Stomach (tissue), 4 donors: ENCODE data around the gene KRTAP4-12.

Source experiments
- EP300 ChIP-seq: sonication (generic); formaldehyde crosslinking; IDR thresholded peaks from one replicate; pipeline ENCODE4 v1.6.1; 2017; ENCODE audit warnings: antibody characterized with exemption
- POLR2AphosphoS5 ChIP-seq, 3 donors: sonication (generic); formaldehyde crosslinking; IDR thresholded peaks; one replicate each; pipeline ENCODE4 v1.6.1; 2016; ENCODE audit warnings: antibody characterized with exemption in 3 of 3
- TF ChIP-seq, protein P1 (sequence below), 7 experiments: fragments of 450-650 bp in 4 of 7; fragments of 200-600 bp in 3 of 7; sonication (generic) in 3 of 7; IDR thresholded peaks; one replicate each; pipeline ENCODE4 v1.5.1; 2016 to 2019; ENCODE audit warnings: antibody characterized with exemption in 7 of 7, control low read depth in 2 of 7, mild to moderate bottlenecking in 1 of 7

DNA sequence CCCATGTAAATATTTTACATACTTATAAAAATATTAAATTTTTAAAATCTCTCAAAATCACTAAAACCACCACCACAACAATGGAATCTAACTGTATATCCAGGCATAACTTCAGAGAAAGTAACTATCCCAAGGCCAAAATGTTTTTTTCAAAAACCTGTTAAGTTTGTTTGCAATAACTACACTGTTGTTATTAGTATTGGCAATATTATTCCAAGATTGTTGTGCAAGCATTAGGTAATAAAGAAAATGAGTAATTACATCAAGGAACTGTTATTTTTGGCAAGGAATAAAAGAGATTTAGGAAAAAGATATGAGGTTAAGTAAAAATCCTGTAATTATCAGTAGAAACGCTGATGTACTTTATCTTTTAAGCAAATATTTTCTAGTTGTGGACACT is 3.4 kb upstream of the KRTAP4-12 start:
- TF ChIP-seq, protein P1, sequence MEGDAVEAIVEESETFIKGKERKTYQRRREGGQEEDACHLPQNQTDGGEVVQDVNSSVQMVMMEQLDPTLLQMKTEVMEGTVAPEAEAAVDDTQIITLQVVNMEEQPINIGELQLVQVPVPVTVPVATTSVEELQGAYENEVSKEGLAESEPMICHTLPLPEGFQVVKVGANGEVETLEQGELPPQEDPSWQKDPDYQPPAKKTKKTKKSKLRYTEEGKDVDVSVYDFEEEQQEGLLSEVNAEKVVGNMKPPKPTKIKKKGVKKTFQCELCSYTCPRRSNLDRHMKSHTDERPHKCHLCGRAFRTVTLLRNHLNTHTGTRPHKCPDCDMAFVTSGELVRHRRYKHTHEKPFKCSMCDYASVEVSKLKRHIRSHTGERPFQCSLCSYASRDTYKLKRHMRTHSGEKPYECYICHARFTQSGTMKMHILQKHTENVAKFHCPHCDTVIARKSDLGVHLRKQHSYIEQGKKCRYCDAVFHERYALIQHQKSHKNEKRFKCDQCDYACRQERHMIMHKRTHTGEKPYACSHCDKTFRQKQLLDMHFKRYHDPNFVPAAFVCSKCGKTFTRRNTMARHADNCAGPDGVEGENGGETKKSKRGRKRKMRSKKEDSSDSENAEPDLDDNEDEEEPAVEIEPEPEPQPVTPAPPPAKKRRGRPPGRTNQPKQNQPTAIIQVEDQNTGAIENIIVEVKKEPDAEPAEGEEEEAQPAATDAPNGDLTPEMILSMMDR (IDR thresholded peaks at IDR 0.05) = no peak
- no peak for TF ChIP-seq EP300
- TF ChIP-seq POLR2AphosphoS5 (IDR thresholded peaks at IDR 0.05) = no peak
